Measurements from ENCODE around the gene MYEOV. TPM values are rescaled to one million over a fixed set of nuclear protein-coding genes. Genes with fewer than 3 reads are reported as not detected.
A peak's percentile ranks its signal among the peaks of the same experiment; 100 is the strongest.

The MYEOV gene
- 1.4 TPM for polyA plus RNA-seq (2013, experiment 1 of 2; ENCODE audit: insufficient read length)
- polyA plus RNA-seq (2013, experiment 2 of 2; ENCODE audit: insufficient read length): 0.84 TPM

DNA sequence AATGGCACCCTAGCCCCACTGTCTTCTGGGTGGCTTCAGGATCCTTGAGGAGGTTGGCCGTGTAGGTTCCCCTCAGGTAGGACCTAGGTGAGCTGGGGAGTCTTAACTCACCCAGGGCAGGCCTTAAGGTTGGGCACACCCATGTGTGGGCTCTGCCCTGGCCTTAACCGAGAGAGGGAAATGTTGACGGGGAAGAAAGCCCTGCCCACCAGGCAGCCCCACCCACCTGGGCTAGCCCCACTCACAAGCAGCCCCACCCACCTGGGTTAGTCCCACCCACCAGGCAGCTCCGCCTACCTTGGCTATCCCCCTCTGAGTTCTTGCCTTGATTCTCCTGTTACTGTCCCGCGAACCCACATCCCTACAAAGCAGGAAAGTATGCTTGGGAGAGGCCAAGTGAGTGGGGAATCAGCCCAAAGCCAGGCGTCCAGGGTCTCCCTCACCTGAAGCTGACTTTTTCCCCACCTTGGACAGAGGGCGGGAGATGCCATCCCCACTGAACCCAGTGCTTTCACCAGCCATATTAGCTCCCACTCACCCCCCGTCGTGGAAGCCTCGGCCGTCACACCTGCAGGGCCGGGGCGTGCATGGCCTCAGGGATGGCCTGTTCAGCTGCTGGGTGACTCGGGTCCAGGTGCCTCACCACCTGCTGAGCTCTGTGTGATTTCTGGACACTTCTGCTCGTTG is at the start of gene MYEOV:
Gene MYEOV (plus strand): TSS at position 337 of the 687 bp plus-strand sequence. CDS start 1,200 bp downstream, outside the sequence.
- DNase-seq: no peak

DNA sequence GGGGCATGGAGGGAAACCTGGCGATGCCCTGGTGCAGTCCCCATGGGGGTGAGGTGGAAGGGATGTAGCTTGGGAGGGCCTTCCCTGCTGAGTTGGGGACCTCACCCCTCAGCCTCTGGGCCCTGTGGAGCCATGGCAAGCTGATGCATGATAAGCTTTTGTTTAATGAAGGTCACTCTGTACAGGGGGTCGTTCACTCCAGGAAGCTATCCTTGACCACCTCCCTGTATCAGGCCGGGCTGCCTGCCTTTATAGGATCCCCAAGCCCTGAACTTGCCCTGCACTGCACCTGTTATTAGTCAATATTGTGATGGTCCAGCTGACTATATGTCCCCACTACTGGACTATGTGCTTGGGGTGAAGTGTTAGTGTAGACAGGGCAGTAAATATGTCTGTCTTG is 49.7 kb upstream of the MYEOV start:
- no peak for DNase-seq

DNA sequence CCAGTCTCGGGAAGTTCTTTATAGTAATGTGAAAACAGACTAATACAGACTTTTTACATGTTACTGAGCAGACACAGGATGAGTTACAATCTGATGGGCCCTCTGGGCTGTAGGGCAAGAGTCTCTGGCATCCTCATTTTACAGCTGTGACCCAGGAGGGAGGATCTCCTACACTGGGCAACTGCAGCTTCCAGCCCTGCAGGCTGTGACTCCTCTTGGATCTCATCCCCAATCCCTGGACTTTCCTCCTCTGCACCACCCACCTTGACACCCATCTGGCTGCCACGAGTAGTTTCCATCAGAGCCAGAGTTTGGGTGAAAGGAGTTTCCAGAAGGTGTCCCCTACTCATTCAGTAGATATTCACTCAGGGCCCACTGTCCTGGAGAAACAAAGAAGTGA is 48.9 kb upstream of the MYEOV start:
- DNase-seq: no peak

DNA sequence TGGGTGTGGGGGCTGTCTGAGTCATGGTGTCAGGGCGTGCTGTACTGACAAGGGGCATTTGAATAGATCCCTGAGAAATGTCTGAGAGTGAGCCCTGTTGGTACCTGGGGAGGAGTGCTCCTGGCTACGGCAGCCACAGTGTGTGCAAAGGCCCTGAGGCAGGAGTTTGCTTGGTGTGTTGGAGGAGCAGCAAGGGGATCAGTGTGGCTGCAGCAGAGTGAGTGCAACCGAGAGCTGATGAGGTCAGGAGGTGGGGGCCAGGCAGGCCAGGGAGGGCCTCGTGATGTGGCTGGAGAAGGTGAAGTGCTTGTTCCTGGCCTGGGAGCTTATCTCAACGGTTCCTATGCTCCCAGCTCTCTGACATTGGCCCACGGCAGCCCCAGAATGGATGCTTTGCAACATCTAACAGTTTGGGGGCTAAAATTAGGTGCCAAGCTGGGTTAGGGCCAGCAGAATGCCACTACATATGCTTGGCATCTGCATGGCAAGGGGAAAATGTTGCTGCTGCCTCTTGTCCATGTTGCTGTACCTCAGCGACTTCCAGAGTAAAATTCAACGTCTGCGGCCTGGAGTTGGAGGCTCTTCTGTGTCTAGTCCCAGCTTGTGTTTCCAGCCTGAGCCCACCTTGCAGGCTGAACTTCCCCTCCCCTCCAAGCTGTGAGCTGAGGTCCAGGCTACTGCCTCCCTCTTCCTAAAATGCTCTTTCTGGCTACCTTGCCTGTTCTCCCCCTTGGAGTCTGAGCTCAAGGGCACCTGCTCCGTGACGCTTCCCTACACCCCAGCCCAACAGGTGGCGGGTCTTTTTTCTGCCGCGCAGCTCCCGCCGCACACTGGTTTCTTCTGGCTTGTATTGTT is 48.2 kb upstream of the MYEOV start:
- DNase-seq: no peak

DNA sequence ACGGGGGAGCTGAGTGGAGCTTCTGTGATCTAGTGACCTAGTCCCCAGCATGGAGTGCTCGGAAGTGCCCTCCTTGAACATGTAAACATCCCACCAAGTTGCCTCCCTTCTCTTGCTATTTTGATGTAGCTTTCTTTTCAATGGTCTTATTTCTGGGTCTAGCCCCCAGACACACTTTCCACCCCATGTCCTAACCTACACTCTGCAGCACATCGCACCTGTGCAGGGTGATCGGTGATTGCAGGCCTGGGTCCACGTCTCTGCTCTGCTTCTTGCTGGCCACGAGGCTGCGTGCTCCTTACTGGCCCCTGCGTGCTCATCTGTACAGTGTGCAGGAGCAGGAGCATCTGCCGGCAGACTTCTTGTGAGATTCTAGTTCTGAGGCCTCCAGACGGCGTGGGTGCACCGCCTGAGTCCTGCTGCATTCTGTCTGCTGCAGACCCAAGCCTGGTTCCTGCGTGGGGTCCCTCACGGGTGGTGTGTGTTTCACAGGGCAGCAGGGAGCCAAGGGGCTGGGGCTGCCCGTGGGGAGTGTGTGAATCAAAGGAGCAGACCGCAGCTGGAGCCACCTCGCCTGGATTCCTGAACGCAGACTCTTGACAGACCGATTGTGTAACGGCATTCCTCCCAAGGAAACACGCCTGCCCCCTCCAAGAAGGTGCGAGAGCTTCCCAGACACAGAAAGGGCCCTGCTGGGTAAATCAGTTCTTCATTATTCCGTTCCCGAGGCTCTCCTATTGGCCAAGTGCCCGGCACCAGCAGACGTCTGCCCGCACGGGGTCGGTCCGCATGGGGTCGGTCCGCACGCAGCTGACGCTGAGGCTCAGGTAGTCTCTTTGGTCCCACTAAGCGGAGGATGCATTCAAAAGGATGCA is 44.4 kb upstream of the MYEOV start:
- peak; percentile 69 for DNase-seq

DNA sequence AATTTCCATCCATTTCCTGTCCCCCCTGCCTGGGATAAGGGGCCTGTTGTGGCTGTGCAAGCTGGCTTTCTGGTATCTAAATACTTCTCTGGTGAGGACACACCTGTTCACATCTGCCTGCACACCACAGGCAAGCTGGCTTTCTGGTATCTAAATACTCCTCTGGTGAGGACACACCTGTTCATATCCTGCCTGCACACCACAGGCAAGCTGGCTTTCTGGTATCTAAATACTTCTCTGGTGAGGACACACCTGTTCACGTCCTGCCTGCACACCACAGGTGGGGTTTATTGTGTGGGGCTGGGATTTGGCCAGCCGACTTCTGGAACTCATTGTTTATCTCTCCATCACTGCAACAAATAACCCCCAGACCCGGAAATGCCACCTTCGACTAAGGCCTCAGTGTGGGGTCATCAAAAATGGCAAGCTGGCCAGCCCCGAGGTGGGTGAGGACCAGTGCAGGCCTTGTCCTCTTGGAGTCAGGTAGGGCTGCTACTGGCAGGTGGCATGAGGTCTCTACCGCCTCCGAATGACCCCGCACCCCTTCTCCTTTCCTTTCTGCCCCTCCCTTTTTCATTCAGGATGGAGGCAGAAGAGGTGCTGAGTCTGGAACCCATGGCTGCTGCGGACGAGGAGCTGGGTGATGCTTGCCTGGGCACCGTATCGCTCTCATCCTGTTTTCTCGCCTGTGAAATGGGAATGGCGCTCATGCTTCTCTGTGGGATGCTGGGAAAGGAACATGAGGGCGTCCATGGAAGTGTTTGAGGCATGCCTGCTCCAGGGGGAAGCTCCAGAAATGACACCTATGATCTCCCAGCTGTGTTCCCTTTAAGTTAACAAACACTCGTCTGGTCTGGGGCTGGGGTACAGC is 43.5 kb upstream of the MYEOV start:
- no peak for DNase-seq

DNA sequence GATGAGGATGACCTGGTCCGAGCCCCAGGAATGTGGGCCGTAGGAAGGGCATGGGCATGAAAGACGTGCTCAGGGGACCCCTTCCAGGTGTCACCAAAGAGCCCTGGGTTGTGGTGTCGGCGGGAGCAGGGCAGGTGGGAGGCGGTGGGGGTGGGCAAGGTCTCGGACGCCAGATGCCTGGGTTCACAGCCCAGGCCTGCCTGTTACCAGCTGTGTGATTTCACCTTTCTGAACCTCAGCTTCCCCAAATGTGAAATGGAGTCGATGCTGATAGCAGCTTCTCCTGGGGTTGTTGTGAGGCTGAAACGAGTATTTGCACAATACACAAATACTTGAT is 42.9 kb upstream of the MYEOV start:
- DNase-seq: no peak

DNA sequence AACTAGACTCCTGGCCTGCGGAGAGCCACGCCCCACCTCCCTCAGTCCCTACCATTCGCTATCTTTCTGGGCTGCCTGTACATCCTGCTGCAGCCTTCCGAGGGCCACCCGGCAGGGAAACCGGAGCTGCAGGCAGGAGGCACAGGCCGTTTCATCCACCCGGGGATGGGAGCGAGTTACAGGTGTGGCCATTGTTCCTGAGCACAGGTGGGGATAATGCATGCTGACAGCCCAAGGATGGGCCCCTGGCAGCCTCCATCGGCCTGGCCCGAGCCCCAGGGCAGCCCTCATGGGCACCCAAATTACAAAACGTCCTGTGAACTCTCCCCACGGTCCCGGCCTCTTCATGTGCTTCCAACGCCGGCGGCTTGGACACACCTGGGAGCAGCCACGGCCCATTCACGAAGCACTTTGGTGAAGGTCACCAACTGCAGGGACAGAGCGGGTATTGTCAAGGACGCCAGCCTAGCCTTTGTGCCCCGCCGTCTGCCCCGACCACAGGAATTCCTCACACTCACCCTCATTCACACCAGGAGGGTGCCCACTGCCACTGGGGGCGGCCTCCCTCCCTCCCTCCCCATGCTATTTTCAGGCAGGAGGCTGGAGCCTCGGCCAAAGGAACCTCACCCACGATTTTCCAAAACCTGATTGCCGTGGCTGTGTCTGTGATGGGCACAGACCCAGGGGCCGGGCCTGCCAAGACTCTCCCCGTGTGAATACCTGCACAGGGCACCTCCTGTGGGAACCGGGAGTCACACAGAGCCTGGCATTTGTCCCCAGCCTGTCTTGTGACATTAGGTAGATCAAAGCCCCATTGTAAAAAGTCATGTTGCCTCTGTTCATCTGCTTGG is 42.1 kb upstream of the MYEOV start:
- no peak for DNase-seq

DNA sequence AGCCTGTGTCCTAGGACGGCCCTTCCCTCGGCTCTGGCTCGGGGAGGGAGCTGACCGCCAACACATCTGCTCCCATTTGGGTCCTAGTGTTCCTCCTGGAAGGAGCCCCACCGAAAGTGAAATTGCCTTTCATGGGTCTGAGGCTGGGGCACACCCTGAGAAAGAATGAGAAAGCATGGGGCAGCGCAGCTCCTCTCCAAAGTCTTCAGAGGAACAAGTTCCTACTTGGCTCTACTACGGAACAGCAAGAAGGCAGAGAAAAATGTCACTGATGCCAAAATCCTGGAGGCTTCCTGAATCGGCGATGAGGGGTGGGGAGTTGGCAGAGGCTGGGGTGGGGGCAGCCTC is 41.5 kb upstream of the MYEOV start:
- no peak for DNase-seq

DNA sequence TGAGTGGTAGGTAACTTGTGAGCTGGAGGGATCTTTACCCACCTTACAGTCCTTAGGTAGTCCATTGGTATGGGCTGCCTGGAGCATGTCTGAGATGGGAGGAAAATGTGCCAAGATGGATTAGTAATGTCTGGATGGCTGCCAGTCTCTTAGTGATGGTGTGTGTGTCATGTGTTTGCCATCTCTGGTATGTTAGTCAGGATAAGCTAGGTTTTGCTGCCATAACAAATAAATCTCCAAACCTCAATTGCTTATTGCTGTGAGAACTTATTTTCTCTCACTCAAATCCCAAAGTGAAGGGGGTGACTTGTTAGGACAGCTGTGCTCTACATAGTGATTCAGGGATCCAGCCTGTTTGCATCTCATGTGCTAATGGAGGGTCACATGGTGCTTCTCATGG is 40.9 kb upstream of the MYEOV start:
- peak; percentile 52 for DNase-seq

DNA sequence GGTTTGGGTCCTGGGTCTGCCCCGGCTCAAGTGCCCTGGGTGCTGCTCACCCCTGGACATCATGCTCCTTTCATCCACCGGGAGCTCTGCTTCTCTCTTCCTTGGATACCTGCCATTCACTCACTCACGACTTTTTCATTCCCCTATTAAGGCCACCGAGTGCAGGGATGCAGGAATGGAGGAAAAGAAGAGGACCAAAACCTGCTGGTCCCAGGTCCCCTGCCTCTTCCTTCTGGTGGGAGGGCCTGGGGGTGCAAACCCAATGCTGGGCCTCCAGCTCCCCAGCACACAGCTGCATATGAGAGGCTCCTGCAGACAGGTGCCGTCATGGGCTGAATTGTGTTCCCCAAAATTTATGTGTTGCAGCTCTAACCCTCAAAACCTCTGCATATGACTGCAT is 36.8 kb upstream of the MYEOV start:
- no peak for DNase-seq

DNA sequence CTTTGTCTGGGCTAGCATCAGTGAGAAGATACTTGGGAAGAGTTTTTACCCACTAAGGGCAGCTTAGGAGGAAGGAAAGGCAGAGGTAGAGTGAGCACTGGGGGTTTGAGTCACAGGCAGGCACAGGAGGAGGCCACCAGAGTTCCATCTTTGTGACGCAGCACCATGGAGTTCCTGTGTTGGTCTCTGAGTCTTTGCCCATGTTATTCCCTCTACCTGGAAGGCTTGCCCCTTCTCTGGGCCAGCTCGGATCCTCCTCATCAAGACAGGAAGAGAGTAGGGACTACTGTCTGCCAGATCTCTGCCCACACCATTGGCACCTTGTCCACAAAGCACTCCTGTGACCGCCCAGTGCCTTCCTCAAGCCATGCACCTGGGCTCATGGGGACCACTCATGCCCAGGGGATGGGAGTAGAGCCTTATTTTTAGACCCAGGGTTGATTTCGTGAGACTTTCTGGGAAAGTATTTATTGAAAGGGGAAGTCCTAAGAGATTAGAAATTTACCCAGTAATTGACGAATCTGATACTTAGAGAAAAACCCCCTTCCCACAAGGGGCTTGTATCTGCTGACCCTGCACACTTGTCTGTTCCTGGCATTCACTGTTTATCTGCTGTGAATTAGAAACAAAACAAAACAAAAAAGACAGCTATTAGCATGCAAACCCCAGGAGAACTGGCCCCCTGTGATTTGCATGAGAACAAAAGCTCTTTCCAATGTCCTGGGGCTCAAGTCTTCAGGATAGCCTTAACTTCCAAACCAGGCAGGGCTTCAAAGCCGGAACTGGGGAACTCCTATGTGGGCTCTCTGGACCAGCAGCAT is 35.9 kb upstream of the MYEOV start:
- no peak for DNase-seq

DNA sequence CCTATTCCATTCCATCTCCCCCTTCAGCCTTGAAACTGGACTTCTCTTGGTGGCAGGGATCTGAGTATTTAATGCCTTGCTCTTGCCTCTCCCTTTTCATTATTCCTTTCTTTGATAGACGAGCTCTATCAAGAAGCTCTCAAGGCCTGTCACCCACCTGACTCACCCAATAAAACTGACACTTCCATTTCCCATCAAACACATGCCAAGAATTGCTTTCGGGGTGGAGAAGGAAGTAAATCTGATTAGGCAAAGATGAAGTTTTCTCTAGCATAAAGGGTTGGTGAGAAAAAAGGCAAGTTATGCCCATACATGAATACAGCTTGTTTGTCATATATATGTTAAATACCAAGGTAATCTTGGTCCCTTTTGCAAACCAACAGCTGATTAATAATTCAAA is 34.9 kb upstream of the MYEOV start:
- DNase-seq: no peak

DNA sequence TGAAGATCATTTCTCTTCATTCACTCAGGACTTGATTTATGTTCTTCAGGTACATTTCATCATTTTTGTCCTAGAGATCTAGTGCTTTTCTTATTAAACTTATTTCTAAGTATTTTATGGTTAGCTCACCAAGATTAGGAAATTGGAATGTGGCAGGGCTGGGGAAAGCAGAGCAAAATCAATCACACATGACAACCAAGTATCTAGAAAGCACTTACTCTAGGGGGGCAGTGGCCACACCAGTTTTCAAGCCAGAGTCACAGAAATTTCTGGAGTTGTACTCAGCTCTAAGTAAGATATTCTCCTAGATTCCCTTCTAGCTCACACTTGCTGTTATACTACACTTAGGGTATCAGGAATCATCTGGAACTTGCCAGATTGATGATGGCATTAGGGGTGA is 33.3 kb upstream of the MYEOV start:
- peak; percentile 65 for DNase-seq

DNA sequence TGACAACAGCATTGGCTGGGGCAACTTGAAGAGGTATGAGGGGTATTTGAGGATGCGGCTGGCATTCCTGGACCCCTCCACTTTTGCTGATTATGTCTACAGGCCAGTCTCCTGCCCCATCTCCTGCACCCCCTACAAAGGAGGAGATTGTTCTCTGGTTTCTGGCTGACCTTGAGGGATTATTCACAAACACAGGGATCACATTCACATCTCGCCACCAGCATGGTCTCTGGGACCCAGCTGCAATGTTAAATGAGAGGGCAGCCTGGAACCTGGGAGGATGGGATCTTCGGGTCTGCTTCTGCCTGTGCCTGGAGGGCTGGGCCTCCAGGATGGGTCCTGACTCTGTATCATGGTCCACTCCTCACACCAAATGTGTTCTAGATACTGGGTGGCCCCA is 32.8 kb upstream of the MYEOV start:
- no peak for DNase-seq

DNA sequence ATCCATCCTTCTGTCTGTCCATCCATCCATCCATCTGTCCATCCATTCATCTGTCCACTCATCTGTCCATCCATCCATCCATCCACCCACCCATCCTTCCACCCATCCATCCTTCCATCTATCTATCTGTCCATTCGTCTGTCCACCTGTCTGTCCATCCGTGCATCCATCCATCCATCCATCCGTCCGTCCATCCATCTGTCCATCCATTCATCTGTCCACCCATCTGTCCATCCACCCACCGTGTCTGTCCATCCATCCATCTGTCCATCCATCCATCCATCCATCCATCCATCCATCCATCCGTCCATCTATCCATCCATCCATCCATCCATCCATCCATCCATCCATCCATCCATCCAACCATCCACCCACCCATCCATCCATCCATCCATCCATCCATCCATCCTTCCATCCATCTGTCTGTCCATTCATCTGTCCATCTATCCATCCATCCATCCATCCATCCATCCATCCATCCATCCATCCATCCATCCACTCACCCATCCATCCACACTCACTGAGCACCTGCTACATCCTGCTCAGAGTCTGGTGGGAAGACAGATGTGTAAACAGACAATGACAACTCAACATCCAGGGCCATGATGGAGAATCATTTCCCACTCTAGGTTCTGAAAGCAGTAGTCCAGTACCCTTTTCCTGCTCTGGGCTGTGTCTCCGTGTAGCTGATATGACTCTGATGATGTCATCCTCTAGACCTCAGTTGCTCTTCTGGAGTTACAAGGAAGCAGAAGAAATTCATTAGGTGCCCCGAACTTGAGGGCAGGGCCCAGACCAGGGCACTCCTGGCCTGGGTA is 30.8 kb upstream of the MYEOV start:
- no peak for DNase-seq

DNA sequence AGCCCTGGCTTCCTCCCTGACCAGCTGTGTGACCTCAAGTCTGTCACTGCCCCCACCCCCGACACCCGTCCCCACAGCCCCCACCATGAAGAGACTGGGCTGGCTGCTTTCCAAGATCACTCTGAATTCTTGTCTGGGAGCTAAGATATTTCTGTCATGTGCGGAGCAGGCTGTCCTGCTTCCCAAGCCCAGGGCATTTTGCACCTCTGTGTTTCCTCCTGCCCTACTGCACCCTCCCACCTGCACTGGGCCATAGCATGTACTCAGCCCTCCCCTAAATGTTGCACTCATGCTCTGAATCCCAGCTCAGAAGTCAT is 30.3 kb upstream of the MYEOV start:
- no peak for DNase-seq

DNA sequence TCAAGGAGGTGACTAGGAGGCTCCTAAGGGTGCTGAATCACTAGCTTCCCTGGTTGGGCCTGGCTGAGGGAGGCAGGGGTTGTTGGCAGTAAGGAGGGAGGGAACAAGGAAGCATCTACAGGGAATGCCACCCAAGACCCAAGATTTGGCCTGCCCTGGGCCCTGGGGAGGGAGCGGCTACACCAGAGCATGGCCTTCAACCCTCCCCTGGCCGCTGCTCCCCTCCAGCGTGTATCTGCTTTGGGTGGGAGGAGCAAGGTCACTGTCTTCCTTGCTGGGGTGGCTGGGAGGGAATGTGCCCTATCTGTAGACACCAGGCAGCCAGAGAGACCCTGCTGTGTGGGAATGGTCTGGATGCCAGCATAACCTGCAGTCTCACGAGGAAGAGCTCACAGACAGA is 29.5 kb upstream of the MYEOV start:
- no peak for DNase-seq

DNA sequence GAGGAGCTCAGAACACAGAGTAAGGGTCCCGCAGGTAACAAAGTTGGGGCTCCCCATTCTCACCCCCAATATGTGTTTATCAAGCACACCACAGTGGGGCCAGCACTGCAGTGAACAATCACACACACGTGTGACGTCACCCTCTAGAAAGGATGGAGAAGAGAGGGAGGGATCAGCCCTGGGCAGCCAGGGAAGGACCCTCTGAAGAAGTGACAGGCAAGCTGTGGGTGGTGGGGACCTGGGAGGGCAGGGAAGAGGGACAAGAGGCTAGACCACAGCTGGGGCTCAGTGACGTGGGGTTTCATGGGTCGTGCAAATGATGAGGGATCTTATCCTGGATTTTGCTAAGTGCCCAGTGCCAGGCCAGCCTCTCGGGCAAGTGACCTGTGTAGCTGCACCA is 28.7 kb upstream of the MYEOV start:
- DNase-seq: no peak

Data from fibroblast of skin of abdomen (primary cell).